ENCODE measurements around the gene COL4A2.

- TF ChIP-seq EZH2 (IDR thresholded peaks at IDR 0.05) = no peak
- no peak for TF ChIP-seq POLR2AphosphoS5 (IDR thresholded peaks at IDR 0.05; ENCODE audit: borderline replicate concordance, low read depth, low read length)
- TF ChIP-seq FOXP2 (optimal IDR thresholded peaks at IDR 0.05; ENCODE audit: control extremely low read depth, extremely low read length, insufficient read depth) = no peak
Measured at GRCh38 chr13:110329798-110330461, 22.8 kb downstream of the COL4A2 start.
